ENCODE measurements around the gene ITIH6. TPM values are rescaled to one million over a fixed set of nuclear protein-coding genes. Genes with fewer than 3 reads are reported as not detected.
"Not testable (repeated sequence)": the region's sequence is repeated elsewhere in the genome, so short reads cannot be mapped to it uniquely, and the experiment has no call there.

ITIH6 gene
- total RNA-seq, 1 donor: not detected

GRCh38 chrX:54745676-54746075 is 52.4 kb downstream of the ITIH6 start:
- no peak for DNase-seq (ENCODE audit: insufficient read length, low spot score, missing footprints)
- Histone ChIP-seq H4K20me1 (ENCODE audit: insufficient read depth, low read length) (no peaks in the 10 kb centered on the region), H2AFZ (ENCODE audit: low read length) (no peak overlapping the region), H3K27me3 (ENCODE audit: insufficient read depth, low read length) (peaks cover 2% of the 10 kb centered on the region), H3K4me1 (ENCODE audit: insufficient read depth, low read length) (no peaks in the 10 kb centered on the region), H3K9me3 (ENCODE audit: low read depth, low read length) (no peaks in the 10 kb centered on the region), H3K4me3 (ENCODE audit: insufficient read depth, low read length) (no peak overlapping the region), H3K27ac (ENCODE audit: low read depth, low read length) (no peak overlapping the region), H3K36me3 (ENCODE audit: insufficient read depth, low read length) (no peaks in the 10 kb centered on the region), H3K79me2 (ENCODE audit: insufficient read depth, low read length) (no peaks in the 10 kb centered on the region), H3K4me2 (ENCODE audit: insufficient read depth, low read length) (no peak overlapping the region)
- TF ChIP-seq CTCF (IDR thresholded peaks at IDR 0.05; ENCODE audit: extremely low read depth, low read depth, low read length): no peak

GRCh38 chrX:54738567-54738966 is 59.5 kb downstream of the ITIH6 start:
- H3K9me3 ChIP-seq (ENCODE audit: low read depth, low read length); H3K27me3 ChIP-seq (ENCODE audit: insufficient read depth, low read length); DNase-seq (ENCODE audit: insufficient read length, low spot score, missing footprints); H3K4me2 ChIP-seq (ENCODE audit: insufficient read depth, low read length); H4K20me1 ChIP-seq (ENCODE audit: insufficient read depth, low read length); H3K4me1 ChIP-seq (ENCODE audit: insufficient read depth, low read length); H2AFZ ChIP-seq (ENCODE audit: low read length); H3K36me3 ChIP-seq (ENCODE audit: insufficient read depth, low read length); H3K27ac ChIP-seq (ENCODE audit: low read depth, low read length); H3K4me3 ChIP-seq (ENCODE audit: insufficient read depth, low read length); H3K79me2 ChIP-seq (ENCODE audit: insufficient read depth, low read length): not testable (repeated sequence)

- not testable (repeated sequence) for H3K9me3 ChIP-seq (ENCODE audit: low read depth, low read length); H2AFZ ChIP-seq (ENCODE audit: low read length); H3K4me1 ChIP-seq (ENCODE audit: insufficient read depth, low read length); H3K27me3 ChIP-seq (ENCODE audit: insufficient read depth, low read length); H3K79me2 ChIP-seq (ENCODE audit: insufficient read depth, low read length); H4K20me1 ChIP-seq (ENCODE audit: insufficient read depth, low read length); H3K4me3 ChIP-seq (ENCODE audit: insufficient read depth, low read length); DNase-seq (ENCODE audit: insufficient read length, low spot score, missing footprints); H3K27ac ChIP-seq (ENCODE audit: low read depth, low read length); H3K4me2 ChIP-seq (ENCODE audit: insufficient read depth, low read length); H3K36me3 ChIP-seq (ENCODE audit: insufficient read depth, low read length)
Measured at GRCh38 chrX:54736298-54736942, 61.6 kb downstream of the ITIH6 start.

GRCh38 chrX:54721424-54721823 is 76.6 kb downstream of the ITIH6 start:
- no peak overlapping the region for H3K27ac ChIP-seq (ENCODE audit: low read depth, low read length)
- no peaks in the 10 kb centered on the region for H3K36me3 ChIP-seq (ENCODE audit: insufficient read depth, low read length)
- H4K20me1 ChIP-seq (ENCODE audit: insufficient read depth, low read length): no peaks in the 10 kb centered on the region
- no peaks in the 10 kb centered on the region for H3K4me1 ChIP-seq (ENCODE audit: insufficient read depth, low read length)
- no peaks in the 10 kb centered on the region for H3K79me2 ChIP-seq (ENCODE audit: insufficient read depth, low read length)
- no peaks in the 10 kb centered on the region for H3K9me3 ChIP-seq (ENCODE audit: low read depth, low read length)
- H3K4me2 ChIP-seq (ENCODE audit: insufficient read depth, low read length): no peak overlapping the region
- H2AFZ ChIP-seq (ENCODE audit: low read length): no peak overlapping the region
- DNase-seq (ENCODE audit: insufficient read length, low spot score, missing footprints): peak; percentile 42
- H3K27me3 ChIP-seq (ENCODE audit: insufficient read depth, low read length): no peaks in the 10 kb centered on the region
- no peak for TF ChIP-seq CTCF (IDR thresholded peaks at IDR 0.05; ENCODE audit: extremely low read depth, low read depth, low read length)
- H3K4me3 ChIP-seq (ENCODE audit: insufficient read depth, low read length): no peak overlapping the region

- H3K4me2 ChIP-seq (ENCODE audit: insufficient read depth, low read length): no peak overlapping the region
- H3K9me3 ChIP-seq (ENCODE audit: low read depth, low read length): no peaks in the 10 kb centered on the region
- H3K79me2 ChIP-seq (ENCODE audit: insufficient read depth, low read length): no peaks in the 10 kb centered on the region
- TF ChIP-seq CTCF (IDR thresholded peaks at IDR 0.05; ENCODE audit: extremely low read depth, low read depth, low read length): no peak
- H3K36me3 ChIP-seq (ENCODE audit: insufficient read depth, low read length): no peaks in the 10 kb centered on the region
- H3K27ac ChIP-seq (ENCODE audit: low read depth, low read length): no peak overlapping the region
- no peak overlapping the region for H3K4me3 ChIP-seq (ENCODE audit: insufficient read depth, low read length)
- H3K4me1 ChIP-seq (ENCODE audit: insufficient read depth, low read length): no peaks in the 10 kb centered on the region
- no peaks in the 10 kb centered on the region for H3K27me3 ChIP-seq (ENCODE audit: insufficient read depth, low read length)
- no peak overlapping the region for H2AFZ ChIP-seq (ENCODE audit: low read length)
- no peaks in the 10 kb centered on the region for H4K20me1 ChIP-seq (ENCODE audit: insufficient read depth, low read length)
- DNase-seq (ENCODE audit: insufficient read length, low spot score, missing footprints): no peak
Measured at GRCh38 chrX:54715621-54716020, 82.4 kb downstream of the ITIH6 start.

All from osteoblast (primary cell).